ENCODE data around the gene LINGO3. TPM values are rescaled to one million over a fixed set of nuclear protein-coding genes. Genes with fewer than 3 reads are reported as not detected.

The LINGO3 gene, protein sequence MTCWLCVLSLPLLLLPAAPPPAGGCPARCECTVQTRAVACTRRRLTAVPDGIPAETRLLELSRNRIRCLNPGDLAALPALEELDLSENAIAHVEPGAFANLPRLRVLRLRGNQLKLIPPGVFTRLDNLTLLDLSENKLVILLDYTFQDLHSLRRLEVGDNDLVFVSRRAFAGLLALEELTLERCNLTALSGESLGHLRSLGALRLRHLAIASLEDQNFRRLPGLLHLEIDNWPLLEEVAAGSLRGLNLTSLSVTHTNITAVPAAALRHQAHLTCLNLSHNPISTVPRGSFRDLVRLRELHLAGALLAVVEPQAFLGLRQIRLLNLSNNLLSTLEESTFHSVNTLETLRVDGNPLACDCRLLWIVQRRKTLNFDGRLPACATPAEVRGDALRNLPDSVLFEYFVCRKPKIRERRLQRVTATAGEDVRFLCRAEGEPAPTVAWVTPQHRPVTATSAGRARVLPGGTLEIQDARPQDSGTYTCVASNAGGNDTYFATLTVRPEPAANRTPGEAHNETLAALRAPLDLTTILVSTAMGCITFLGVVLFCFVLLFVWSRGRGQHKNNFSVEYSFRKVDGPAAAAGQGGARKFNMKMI
- total RNA-seq (2022; extraction: Qiagen RNA extraction): not detected in 5 replicates

DNA sequence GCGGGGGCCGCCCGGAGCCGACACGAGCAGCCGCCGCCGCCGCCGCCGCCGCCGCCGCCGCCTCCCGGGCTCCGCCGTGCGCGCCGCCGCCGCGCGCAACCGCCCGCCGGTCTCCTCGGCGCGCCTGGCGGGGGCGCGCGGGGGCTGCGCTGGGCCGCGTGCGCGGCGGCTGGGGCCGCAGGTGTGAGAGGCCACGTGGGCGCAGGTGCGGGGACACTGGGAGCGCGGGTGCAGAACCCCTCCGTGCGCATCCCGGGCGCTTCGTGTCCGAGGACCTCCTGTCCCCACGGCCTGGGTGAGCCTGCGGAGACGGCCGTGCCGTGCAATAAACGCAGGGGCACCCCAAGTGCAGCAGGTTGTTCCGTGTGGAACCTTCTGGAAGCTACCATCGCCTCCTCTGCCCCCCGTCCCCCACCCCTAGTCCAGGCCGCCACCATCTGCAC is at the start of gene LINGO3:
Gene LINGO3, minus strand, starts transcription at position 41 of the 443 bp plus-strand sequence. CDS start 16,378 bp downstream, outside the sequence.

DNA sequence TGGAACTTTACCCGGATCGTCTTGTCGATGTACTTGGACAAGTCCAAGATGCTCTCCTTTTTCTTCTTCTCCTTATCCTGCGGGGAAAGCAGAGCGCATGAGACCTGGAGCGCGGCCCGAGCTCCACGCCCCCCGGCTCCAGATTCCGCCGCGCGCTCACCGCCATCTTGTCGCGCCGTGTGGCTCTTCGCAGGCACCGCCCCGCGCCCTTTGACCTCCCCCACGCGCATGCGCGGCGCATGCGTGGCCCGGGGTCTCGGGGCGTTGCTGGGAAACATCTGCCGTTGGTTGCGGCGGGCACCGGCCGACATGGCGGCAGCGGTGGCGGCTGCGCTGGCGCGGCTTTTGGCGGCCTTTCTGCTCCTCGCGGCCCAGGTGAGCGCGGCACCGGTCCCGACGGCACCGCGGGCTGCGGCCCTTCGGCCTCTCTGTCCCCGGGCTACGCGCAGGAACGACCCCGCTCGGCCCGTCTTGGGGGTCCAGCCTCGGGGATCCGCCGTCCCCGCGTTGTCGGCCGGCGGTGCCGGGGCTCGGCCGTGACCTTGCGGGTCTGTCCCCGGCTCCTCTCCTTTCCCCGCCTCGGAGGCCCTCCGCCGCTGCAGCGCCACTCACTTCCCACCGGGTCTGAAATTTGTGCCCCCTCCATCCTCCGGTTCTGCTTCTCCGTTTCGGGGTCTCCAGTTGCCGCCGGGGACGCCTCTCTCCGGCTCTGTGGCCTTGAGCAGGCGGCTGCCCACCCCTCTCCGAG is 20.6 kb upstream of the LINGO3 start, which contains the start of the genes LSM7 and SPPL2B:
Gene LSM7, minus strand, starts transcription at position 186 of the 748 bp plus-strand sequence. Its CDS starts 20 bp downstream, at position 166.
Gene SPPL2B, plus strand, starts transcription at position 284 of the 748 bp plus-strand sequence. Its CDS starts 26 bp downstream, at position 310.

DNA sequence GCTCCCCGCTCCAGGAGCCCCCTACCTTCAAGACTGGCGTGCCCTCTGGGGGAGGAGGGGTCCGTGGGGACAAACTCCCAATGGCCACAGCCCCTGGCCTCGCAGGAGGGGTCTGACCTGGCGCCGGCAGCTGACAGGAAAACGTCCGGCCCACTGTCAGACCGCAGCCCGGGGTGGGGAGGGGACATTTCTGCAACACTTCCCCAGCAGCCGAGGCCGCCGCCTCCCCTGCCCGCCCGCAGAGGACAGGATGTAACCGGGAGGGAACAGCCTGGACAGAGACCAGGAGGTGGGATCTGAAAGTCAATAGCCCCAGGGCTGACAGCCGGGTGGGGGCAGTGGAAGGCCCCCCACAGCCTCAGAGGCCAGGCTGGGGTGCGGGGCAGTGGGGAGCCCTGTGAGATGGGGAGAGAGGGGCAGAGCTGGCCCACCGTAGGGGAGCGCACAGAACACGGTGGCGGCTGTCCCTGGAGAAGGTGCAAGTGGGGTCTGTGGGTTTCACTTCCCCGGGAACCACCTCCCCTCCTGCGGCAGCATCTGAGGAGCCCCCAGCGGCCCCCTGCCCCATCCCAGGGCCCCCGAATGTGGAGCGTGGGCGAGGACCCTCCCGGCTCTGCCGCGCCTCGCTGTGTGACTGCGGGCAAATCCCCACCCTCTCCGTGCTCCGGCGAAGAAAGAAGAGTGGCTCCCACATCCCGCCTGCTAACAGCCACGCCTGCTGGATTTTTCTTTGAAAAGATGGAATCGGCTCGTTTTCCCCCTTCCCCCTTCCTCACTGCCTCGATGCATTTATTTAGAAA is 25.7 kb downstream of the LINGO3 start, which contains the start of gene PEAK3:
Gene PEAK3, minus strand, starts transcription at position 114 of the 800 bp plus-strand sequence. CDS start 1,244 bp downstream, outside the sequence.

Other genes starting within 250 kb of the LINGO3 start
- gene MOB3A, start 211.8 kb downstream of the LINGO3 start, total RNA-seq (2022; extraction: Qiagen RNA extraction): 10.1 to 12.6 TPM (median 11.4 TPM) in 5 replicates
- gene IZUMO4, start 211.2 kb downstream of the LINGO3 start, total RNA-seq (2022; extraction: Qiagen RNA extraction): 0.40 to 0.66 TPM (median 0.50 TPM) in 5 replicates
- 68.0 to 83.8 TPM (median 81.2 TPM) in 5 replicates for gene AP3D1, start 156.6 kb downstream of the LINGO3 start, total RNA-seq (2022; extraction: Qiagen RNA extraction)
- 10.4 to 18.6 TPM (median 17.5 TPM) in 5 replicates for gene DOT1L, start 144.2 kb downstream of the LINGO3 start, total RNA-seq (2022; extraction: Qiagen RNA extraction)
- gene PLEKHJ1, start 71.8 kb downstream of the LINGO3 start, total RNA-seq (2022; extraction: Qiagen RNA extraction): 39.0 to 63.0 TPM (median 60.0 TPM) in 5 replicates
- 66.8 to 75.9 TPM (median 71.0 TPM) in 5 replicates for gene SF3A2, start 71.3 kb downstream of the LINGO3 start, total RNA-seq (2022; extraction: Qiagen RNA extraction)
- 8.6 to 21.2 TPM (median 19.8 TPM) in 5 replicates for gene AMH, start 58.8 kb downstream of the LINGO3 start, total RNA-seq (2022; extraction: Qiagen RNA extraction)
- 0.41 to 0.78 TPM (median 0.51 TPM) in 5 replicates for gene JSRP1, start 51.7 kb downstream of the LINGO3 start, total RNA-seq (2022; extraction: Qiagen RNA extraction)
- not detected in 5 replicates for gene PEAK3, start 26.0 kb downstream of the LINGO3 start, total RNA-seq (2022; extraction: Qiagen RNA extraction)
- gene LSM7, start 20.4 kb upstream of the LINGO3 start, total RNA-seq (2022; extraction: Qiagen RNA extraction): 144 to 170 TPM (median 155 TPM) in 5 replicates
- 13.0 to 29.5 TPM (median 25.1 TPM) in 5 replicates for gene SPPL2B, start 20.5 kb upstream of the LINGO3 start, total RNA-seq (2022; extraction: Qiagen RNA extraction)
- gene TMPRSS9, start 52.1 kb upstream of the LINGO3 start, total RNA-seq (2022; extraction: Qiagen RNA extraction): 0.03 to 0.19 TPM (median 0.08 TPM) in 3 of 5 replicates, not detected in the others
- gene TIMM13, start 119.4 kb upstream of the LINGO3 start, total RNA-seq (2022; extraction: Qiagen RNA extraction): 59.2 to 142 TPM (median 126 TPM) in 5 replicates
- gene LMNB2, start 148.8 kb upstream of the LINGO3 start, total RNA-seq (2022; extraction: Qiagen RNA extraction): 60.0 to 85.9 TPM (median 79.1 TPM) in 5 replicates
- gene GADD45B, start 168.0 kb upstream of the LINGO3 start, total RNA-seq (2022; extraction: Qiagen RNA extraction): 46.4 to 60.8 TPM (median 52.8 TPM) in 5 replicates

Data from A549 treated with CORT108297 at 1 μM for 4 hours (cell line).